ENCODE measurements around the gene DPH7. TPM values are rescaled to one million over a fixed set of nuclear protein-coding genes. Genes with fewer than 3 reads are reported as not detected.

DPH7 gene
- polyA plus RNA-seq, 2 of the 4 experiments (the other 2 are of a cell fraction): 26.7 to 35.2 TPM

DNA sequence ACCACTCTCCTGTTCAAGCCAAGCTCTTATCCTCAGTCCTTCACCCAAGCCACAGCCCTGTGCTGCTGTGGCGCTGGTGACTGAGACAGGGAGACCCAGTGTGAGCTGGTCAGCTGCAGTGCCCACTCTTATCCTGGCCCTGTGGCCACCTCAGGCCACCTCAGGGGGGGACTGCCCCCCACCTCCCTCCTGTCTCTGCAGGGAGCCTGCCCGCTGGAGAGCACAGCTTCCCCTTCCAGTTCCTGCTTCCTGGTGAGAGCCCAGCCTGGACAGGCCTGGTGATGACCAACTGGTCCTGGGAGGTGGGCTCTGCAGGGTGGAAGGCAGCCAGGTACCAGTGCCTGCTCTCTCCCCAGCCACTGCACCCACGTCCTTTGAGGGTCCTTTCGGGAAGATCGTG is 34.5 kb upstream of the DPH7 start:
- TF ChIP-seq JUN (IDR thresholded peaks at IDR 0.05) (0 out of 5 replicates have a peak, but pooled peaks of 1 of the 2 experiments have one; percentile 13), FOSL2 (IDR thresholded peaks at IDR 0.05) (no peak), FOSL2 (CRISPR knock-in tag; IDR thresholded peaks at IDR 0.05) (no peak), RNF2 (IDR thresholded peaks at IDR 0.05; ENCODE audit: borderline replicate concordance, low read depth) (no peak)
- TF ChIP-seq, protein P1, sequence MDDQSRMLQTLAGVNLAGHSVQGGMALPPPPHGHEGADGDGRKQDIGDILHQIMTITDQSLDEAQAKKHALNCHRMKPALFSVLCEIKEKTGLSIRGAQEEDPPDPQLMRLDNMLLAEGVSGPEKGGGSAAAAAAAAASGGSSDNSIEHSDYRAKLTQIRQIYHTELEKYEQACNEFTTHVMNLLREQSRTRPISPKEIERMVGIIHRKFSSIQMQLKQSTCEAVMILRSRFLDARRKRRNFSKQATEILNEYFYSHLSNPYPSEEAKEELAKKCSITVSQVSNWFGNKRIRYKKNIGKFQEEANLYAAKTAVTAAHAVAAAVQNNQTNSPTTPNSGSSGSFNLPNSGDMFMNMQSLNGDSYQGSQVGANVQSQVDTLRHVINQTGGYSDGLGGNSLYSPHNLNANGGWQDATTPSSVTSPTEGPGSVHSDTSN (IDR thresholded peaks at IDR 0.05): peak; percentile 24; the same call in 1 of the 2 replicates
- WGBS (ENCODE audit: missing lambda C conversion rate): 90% methylated on average over 4 of the region's 5 CpGs
- DNase-seq (ENCODE audit: low read depth in 1 of 2, low spot score in 1 of 2): no peak
- Histone ChIP-seq H3K4me3 (no peak overlapping the region), H3K9me3 (no peaks in the 10 kb centered on the region), H3K27ac (peak overlapping the region; percentile 81 to 88; a peak in 4 of 6 replicates), H3K4me2 (peak overlapping the region; percentile 63; the same call in 1 of the 3 replicates), H3K4me1 (peaks cover 44% of the 10 kb centered on the region)
- ChIA-PET CTCF (interaction anchor here (0.7 to 2.1 kb wide), 3 partner anchors 34 to 310 kb away, joined by 3 to 10 read pairs (median 3); partner anchors contain the start of gene DPH7), POLR2A (interaction anchor here (1.9 kb wide), 1 partner anchor 22 kb away, joined by 5 read pairs; the partner anchor contains the start of gene ZMYND19)
- FAIRE-seq: no peak
- ATAC-seq: peak in 1 of 2 experiments; percentile 1; a peak in 1 of 6 replicates

DNA sequence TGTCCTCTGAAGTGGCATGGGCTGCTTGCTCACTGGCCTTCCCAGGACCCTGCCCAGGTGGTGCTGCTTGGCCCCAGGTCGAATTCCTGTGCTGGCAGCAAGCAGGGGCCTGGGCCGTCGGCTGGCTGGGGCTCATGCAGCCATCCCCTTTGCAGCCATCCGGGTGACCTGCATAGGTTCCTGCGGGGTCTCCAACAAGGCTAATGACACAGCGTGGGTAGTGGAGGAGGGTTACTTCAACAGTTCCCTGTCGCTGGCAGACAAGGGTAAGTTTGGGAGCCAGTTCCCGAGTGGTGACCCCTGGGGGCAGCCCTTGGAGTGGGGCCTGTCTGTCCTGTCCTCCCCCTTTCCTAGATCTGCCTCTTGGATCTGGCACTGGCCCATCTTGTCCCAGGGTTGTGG is 34.0 kb upstream of the DPH7 start:
- Histone ChIP-seq H3K27ac (peak overlapping the region; percentile 81 to 88), H3K9me3 (no peaks in the 10 kb centered on the region), H3K4me3 (no peak overlapping the region), H3K4me1 (peaks cover 44% of the 10 kb centered on the region), H3K4me2 (peak overlapping the region; percentile 63)
- POLR2A ChIA-PET: interaction anchor here (1.9 kb wide), 1 partner anchor 22 kb away, joined by 5 read pairs; the partner anchor contains the start of gene ZMYND19
- FAIRE-seq: no peak
- CTCF ChIA-PET: interaction anchor here (0.7 to 2.1 kb wide), 2 partner anchors 34 to 309 kb away, joined by 3 to 10 read pairs; partner anchors contain the start of gene DPH7
- no peak for DNase-seq (ENCODE audit: low read depth in 1 of 2, low spot score in 1 of 2)
- 64% methylated on average over 2 of the region's 8 CpGs for WGBS (ENCODE audit: missing lambda C conversion rate)
- ATAC-seq: peak in 1 of 2 experiments; percentile 7; a peak in 2 of 6 replicates
- TF ChIP-seq, protein P2, sequence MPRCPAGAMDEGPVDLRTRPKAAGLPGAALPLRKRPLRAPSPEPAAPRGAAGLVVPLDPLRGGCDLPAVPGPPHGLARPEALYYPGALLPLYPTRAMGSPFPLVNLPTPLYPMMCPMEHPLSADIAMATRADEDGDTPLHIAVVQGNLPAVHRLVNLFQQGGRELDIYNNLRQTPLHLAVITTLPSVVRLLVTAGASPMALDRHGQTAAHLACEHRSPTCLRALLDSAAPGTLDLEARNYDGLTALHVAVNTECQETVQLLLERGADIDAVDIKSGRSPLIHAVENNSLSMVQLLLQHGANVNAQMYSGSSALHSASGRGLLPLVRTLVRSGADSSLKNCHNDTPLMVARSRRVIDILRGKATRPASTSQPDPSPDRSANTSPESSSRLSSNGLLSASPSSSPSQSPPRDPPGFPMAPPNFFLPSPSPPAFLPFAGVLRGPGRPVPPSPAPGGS (IDR thresholded peaks at IDR 0.05): 0 out of 3 replicates have a peak, but pooled peaks have one; percentile 23
- TF ChIP-seq RFX5 (IDR thresholded peaks at IDR 0.05) (no peak), MAFK (IDR thresholded peaks at IDR 0.05; ENCODE audit: partially characterized antibody) (no peak)

DNA sequence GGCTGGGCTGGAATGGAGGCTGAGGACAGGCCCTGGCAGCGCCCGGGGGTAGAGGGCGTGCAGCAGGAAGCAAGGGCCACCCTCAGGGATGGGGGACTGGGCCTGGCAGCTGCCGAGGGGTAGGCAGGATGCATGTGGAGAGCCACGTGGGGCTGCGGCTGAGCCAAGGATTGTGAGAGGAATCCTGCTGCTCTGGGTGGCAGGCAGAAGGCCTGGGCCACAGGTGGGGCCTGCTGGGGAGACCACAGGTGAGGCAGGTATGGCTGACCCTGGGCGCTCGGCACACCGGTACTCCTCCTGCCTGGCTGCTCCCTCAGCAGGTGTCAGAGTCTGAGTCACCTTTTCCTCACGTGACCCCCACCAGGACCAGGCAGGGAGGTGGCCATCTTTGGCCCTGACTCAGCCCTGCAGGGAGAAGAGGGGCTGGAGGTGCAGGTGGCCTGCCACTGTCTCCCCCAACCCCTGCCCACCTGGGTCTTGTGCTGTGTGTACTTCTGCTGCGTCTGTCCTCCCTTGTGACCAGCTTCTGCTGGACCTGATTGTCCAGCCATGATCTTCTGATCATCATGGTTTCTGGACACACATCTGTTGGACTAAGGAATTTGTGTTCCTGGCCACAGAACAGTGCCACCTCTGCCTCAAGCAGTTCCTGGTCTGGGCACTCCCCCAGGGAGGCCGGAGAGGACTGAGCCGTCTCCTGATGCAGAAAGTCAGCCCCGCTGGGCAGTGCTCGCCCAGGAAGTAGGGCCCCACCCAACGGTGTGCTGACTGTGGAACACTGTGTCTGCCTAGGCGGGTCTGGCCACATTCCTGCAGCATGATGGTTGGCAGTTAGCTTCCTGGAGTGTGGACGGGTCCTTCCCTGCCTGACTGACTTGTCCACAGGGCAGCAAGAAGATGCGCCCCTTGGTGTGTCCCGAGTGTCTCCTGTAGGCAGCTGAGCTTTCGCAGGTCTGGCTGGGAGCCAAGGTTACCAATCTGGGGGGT is 33.2 kb upstream of the DPH7 start:
- ChIA-PET CTCF (interaction anchor here (1.3 to 2.1 kb wide), 3 partner anchors 9 to 61 kb away, joined by 3 to 10 read pairs (median 5); partner anchors contain the start of gene DPH7), POLR2A (no interaction called here)
- peaks cover 40% of the 10 kb centered on the region for H3K4me1 ChIP-seq
- DNase-seq (ENCODE audit: low read depth in 1 of 2, low spot score in 1 of 2) (peak; percentile 89 to 90), FAIRE-seq (no peak), ATAC-seq (peak; percentile 82 to 90)
- 34% methylated on average over 17 of the region's 21 CpGs for WGBS (ENCODE audit: missing lambda C conversion rate)
- peak overlapping the region; percentile 81 to 88 for H3K27ac ChIP-seq
- no peaks in the 10 kb centered on the region for H3K9me3 ChIP-seq
- peak overlapping the region; percentile 1; the same call in 1 of the 3 replicates for H3K4me3 ChIP-seq
- peak overlapping the region; percentile 63 for H3K4me2 ChIP-seq
- TF ChIP-seq MAFK (IDR thresholded peaks at IDR 0.05; ENCODE audit: partially characterized antibody): peak; percentile 31
- TF ChIP-seq SREBF2 (IDR thresholded peaks at IDR 0.05): no peak
- TF ChIP-seq, protein P2 (IDR thresholded peaks at IDR 0.05): no peak
- TF ChIP-seq, protein P3, sequence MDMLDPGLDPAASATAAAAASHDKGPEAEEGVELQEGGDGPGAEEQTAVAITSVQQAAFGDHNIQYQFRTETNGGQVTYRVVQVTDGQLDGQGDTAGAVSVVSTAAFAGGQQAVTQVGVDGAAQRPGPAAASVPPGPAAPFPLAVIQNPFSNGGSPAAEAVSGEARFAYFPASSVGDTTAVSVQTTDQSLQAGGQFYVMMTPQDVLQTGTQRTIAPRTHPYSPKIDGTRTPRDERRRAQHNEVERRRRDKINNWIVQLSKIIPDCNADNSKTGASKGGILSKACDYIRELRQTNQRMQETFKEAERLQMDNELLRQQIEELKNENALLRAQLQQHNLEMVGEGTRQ (IDR thresholded peaks at IDR 0.05): peak; percentile 89
- TF ChIP-seq, protein P4, sequence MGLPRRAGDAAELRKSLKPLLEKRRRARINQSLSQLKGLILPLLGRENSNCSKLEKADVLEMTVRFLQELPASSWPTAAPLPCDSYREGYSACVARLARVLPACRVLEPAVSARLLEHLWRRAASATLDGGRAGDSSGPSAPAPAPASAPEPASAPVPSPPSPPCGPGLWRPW (IDR thresholded peaks at IDR 0.05): no peak
- TF ChIP-seq, protein P5, sequence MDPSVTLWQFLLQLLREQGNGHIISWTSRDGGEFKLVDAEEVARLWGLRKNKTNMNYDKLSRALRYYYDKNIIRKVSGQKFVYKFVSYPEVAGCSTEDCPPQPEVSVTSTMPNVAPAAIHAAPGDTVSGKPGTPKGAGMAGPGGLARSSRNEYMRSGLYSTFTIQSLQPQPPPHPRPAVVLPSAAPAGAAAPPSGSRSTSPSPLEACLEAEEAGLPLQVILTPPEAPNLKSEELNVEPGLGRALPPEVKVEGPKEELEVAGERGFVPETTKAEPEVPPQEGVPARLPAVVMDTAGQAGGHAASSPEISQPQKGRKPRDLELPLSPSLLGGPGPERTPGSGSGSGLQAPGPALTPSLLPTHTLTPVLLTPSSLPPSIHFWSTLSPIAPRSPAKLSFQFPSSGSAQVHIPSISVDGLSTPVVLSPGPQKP (IDR thresholded peaks at IDR 0.05; ENCODE audit: low read depth, low read length): no peak
- no peak for TF ChIP-seq KDM5A (IDR thresholded peaks at IDR 0.05)
- TF ChIP-seq RAD21 (conservative IDR thresholded peaks at IDR 0.05 in 1 of 2, IDR thresholded peaks at IDR 0.05 in 1 of 2): no peak
- TF ChIP-seq, protein P6, sequence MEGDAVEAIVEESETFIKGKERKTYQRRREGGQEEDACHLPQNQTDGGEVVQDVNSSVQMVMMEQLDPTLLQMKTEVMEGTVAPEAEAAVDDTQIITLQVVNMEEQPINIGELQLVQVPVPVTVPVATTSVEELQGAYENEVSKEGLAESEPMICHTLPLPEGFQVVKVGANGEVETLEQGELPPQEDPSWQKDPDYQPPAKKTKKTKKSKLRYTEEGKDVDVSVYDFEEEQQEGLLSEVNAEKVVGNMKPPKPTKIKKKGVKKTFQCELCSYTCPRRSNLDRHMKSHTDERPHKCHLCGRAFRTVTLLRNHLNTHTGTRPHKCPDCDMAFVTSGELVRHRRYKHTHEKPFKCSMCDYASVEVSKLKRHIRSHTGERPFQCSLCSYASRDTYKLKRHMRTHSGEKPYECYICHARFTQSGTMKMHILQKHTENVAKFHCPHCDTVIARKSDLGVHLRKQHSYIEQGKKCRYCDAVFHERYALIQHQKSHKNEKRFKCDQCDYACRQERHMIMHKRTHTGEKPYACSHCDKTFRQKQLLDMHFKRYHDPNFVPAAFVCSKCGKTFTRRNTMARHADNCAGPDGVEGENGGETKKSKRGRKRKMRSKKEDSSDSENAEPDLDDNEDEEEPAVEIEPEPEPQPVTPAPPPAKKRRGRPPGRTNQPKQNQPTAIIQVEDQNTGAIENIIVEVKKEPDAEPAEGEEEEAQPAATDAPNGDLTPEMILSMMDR (IDR thresholded peaks at IDR 0.05): no peak
- TF ChIP-seq FOXS1 (CRISPR knock-in tag; IDR thresholded peaks at IDR 0.05): no peak; the same call in 1 of the 2 replicates
- TF ChIP-seq EHMT2 (IDR thresholded peaks at IDR 0.05; ENCODE audit: low read depth): no peak
- TF ChIP-seq HOXB5 (CRISPR knock-in tag; IDR thresholded peaks at IDR 0.05): no peak
- TF ChIP-seq ZNF302 (CRISPR knock-in tag; IDR thresholded peaks at IDR 0.05): no peak
- TF ChIP-seq RCOR1 (IDR thresholded peaks at IDR 0.05; ENCODE audit: low read depth, low read length): no peak
- TF ChIP-seq ZC3H11A (IDR thresholded peaks at IDR 0.05): no peak

Measured in A549 (cell line).